Vagina (tissue), 2 donors: ENCODE measurements around the gene ATF7IP2. TPM values are rescaled to one million over a fixed set of nuclear protein-coding genes. Genes with fewer than 3 reads are reported as not detected.
"Not testable (repeated sequence)": the region's sequence is repeated elsewhere in the genome, so short reads cannot be mapped to it uniquely, and the experiment has no call there.

ENCODE experiments used
- DNase-seq, 2 donors: peaks; one replicate each; pipeline ENCODE4 v3.0.0-alpha.2; 2017; ENCODE audit errors: extremely low spot score in 2 of 2
- H3K27ac ChIP-seq: fragments of 200-600 bp; sonication (generic); one replicate; pipeline ENCODE4 v1.5.1; 2019
- H3K27me3 ChIP-seq: fragments of 200-600 bp; sonication (generic); one replicate; pipeline ENCODE4 v1.5.1; 2019
- H3K36me3 ChIP-seq, 2 donors: fragments of 200-600 bp; sonication (generic); one replicate each; pipeline ENCODE4 v1.5.1; 2017 to 2019
- H3K4me1 ChIP-seq: fragments of 200-600 bp; sonication (generic); one replicate; pipeline ENCODE4 v1.5.1; 2019
- H3K4me3 ChIP-seq, 2 donors: fragments of 200-600 bp; sonication (generic); 1 replicate in 1 of 2; 2 replicates in 1 of 2; pipeline ENCODE4 v1.5.1; 2016 to 2019
- H3K9me3 ChIP-seq: fragments of 200-600 bp; sonication (generic); one replicate; pipeline ENCODE4 v1.5.1; 2019
- CTCF ChIP-seq, 3 experiments: fragments of 450-650 bp in 2 of 3; fragments of 200-600 bp in 1 of 3; sonication (generic) in 1 of 3; IDR thresholded peaks; one replicate each; pipeline ENCODE4 v1.5.1; 2017 to 2019; ENCODE audit warnings: antibody characterized with exemption in 3 of 3, mild to moderate bottlenecking in 2 of 3, moderate library complexity in 2 of 3
- POLR2A ChIP-seq, 2 donors: fragments of 450-650 bp; IDR thresholded peaks; one replicate each; pipeline ENCODE4 v1.6.1; 2017; ENCODE audit warnings: antibody characterized with exemption in 2 of 2, mild to moderate bottlenecking in 2 of 2, moderate library complexity in 2 of 2
- POLR2AphosphoS5 ChIP-seq, 2 donors: sonication (generic); formaldehyde crosslinking; IDR thresholded peaks; one replicate each; pipeline ENCODE4 v1.9.0; 2017; ENCODE audit warnings: antibody characterized with exemption in 2 of 2, mild to moderate bottlenecking in 2 of 2, low read depth in 1 of 2; ENCODE audit not compliant: insufficient read depth in 1 of 2
- intact Hi-C: fragments of 100-400 bp; cut with DNase I; formaldehyde crosslinking; loops from one replicate; pipeline ENCODE4 v1.15.1; 2023
- total RNA-seq: library from RNA; depleted of rRNA; stranded (reverse); fragments of >200 nt; gene quantifications from one replicate; pipeline ENCODE4 v1.2.3, GENCODE V29; 2016

The ATF7IP2 gene
- total RNA-seq, 1 donor from 2014 or later = 5.4 TPM

- Histone ChIP-seq H3K27me3 (no peaks in the 10 kb centered on the region), H3K4me1 (no peaks in the 10 kb centered on the region), H3K36me3 (peaks cover 0 to 23% of the 10 kb centered on the region in 2 donors), H3K9me3 (peaks cover 15% of the 10 kb centered on the region), H3K4me3 (no peak overlapping the region), H3K27ac (no peak overlapping the region)
- intact Hi-C loops = no loop called here
- no peak for DNase-seq
- TF ChIP-seq POLR2A (IDR thresholded peaks at IDR 0.05) = no peak
These were observed 55.9 kb downstream of the ATF7IP2 start for GRCh38 chr16:10441726-10442125.

GRCh38 chr16:10447289-10447688 lies 61.4 kb downstream of the ATF7IP2 start:
- TF ChIP-seq POLR2AphosphoS5 (IDR thresholded peaks at IDR 0.05; ENCODE audit: insufficient read depth in 1 of 2, low read depth in 1 of 2) (no peak), CTCF (IDR thresholded peaks at IDR 0.05) (no peak), POLR2A (IDR thresholded peaks at IDR 0.05) (no peak)
- Histone ChIP-seq H3K36me3 (peaks cover 0 to 15% of the 10 kb centered on the region in 2 donors), H3K4me3 (no peak overlapping the region), H3K27ac (no peak overlapping the region), H3K27me3 (no peaks in the 10 kb centered on the region), H3K9me3 (peaks cover 24% of the 10 kb centered on the region), H3K4me1 (no peaks in the 10 kb centered on the region)
- intact Hi-C loops = no loop called here
- DNase-seq = no peak

GRCh38 chr16:10452208-10453158 lies 66.6 kb downstream of the ATF7IP2 start:
- intact Hi-C loops, H3K9me3 ChIP-seq, H3K27ac ChIP-seq, H3K4me3 ChIP-seq, DNase-seq, H3K27me3 ChIP-seq, H3K36me3 ChIP-seq, H3K4me1 ChIP-seq: not testable (repeated sequence)

GRCh38 chr16:10453159-10453510 lies 67.3 kb downstream of the ATF7IP2 start:
- Histone ChIP-seq H3K27me3 (no peaks in the 10 kb centered on the region), H3K4me1 (no peaks in the 10 kb centered on the region), H3K27ac (no peak overlapping the region), H3K9me3 (peaks cover 1% of the 10 kb centered on the region), H3K36me3 (peaks cover 0 to 3% of the 10 kb centered on the region in 2 donors), H3K4me3 (no peak overlapping the region)
- DNase-seq = no peak
- TF ChIP-seq POLR2A (IDR thresholded peaks at IDR 0.05) (no peak), POLR2AphosphoS5 (IDR thresholded peaks at IDR 0.05; ENCODE audit: insufficient read depth in 1 of 2, low read depth in 1 of 2) (no peak), CTCF (IDR thresholded peaks at IDR 0.05) (no peak)
- intact Hi-C loops = no loop called here

GRCh38 chr16:10465821-10466220 lies 80.0 kb downstream of the ATF7IP2 start:
- no peak for DNase-seq
- Histone ChIP-seq H3K9me3 (no peaks in the 10 kb centered on the region), H3K27ac (no peak overlapping the region), H3K4me3 (no peak overlapping the region), H3K36me3 (no peaks in the 10 kb centered on the region), H3K27me3 (no peaks in the 10 kb centered on the region), H3K4me1 (no peaks in the 10 kb centered on the region)
- TF ChIP-seq POLR2AphosphoS5 (IDR thresholded peaks at IDR 0.05; ENCODE audit: insufficient read depth in 1 of 2, low read depth in 1 of 2) = no peak
- no peak for TF ChIP-seq CTCF (IDR thresholded peaks at IDR 0.05)
- intact Hi-C loops = no loop called here

- Histone ChIP-seq H3K4me1 (no peaks in the 10 kb centered on the region), H3K27ac (no peak overlapping the region), H3K36me3 (no peaks in the 10 kb centered on the region), H3K9me3 (no peaks in the 10 kb centered on the region), H3K27me3 (no peaks in the 10 kb centered on the region), H3K4me3 (no peak overlapping the region)
- no peak for DNase-seq
- intact Hi-C loops = no loop called here
- no peak for TF ChIP-seq POLR2AphosphoS5 (IDR thresholded peaks at IDR 0.05; ENCODE audit: insufficient read depth in 1 of 2, low read depth in 1 of 2)
- TF ChIP-seq CTCF (IDR thresholded peaks at IDR 0.05) = no peak
- no peak for TF ChIP-seq POLR2A (IDR thresholded peaks at IDR 0.05)
These were observed 80.5 kb downstream of the ATF7IP2 start for GRCh38 chr16:10466313-10466712.
